Measurements from ENCODE around the gene TMC1.
"Not testable (repeated sequence)": the region's sequence is repeated elsewhere in the genome, so short reads cannot be mapped to it uniquely, and the experiment has no call there.

TMC1 gene

DNA sequence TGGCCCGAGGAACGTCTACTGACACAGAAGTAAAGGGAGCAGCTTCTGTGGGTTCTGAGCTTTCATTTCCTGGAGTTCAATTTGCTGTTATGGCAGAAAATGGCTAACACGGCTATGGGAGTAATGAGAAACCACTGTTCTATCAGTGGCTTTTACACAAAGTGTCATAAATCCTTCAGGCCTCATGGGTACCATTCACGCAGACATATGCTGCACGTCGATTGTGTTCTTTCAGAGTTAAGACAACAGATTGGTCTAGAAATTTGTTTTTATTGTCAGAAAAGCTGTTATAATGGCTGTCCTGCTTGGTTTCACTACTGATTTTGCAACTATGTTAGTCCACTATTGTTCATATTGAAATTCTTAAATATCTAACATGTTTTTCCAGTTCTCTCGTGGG, 296.0 kb downstream of the TMC1 start:
- no peak for DNase-seq (ENCODE audit: low read depth in 2 of 2)

DNA sequence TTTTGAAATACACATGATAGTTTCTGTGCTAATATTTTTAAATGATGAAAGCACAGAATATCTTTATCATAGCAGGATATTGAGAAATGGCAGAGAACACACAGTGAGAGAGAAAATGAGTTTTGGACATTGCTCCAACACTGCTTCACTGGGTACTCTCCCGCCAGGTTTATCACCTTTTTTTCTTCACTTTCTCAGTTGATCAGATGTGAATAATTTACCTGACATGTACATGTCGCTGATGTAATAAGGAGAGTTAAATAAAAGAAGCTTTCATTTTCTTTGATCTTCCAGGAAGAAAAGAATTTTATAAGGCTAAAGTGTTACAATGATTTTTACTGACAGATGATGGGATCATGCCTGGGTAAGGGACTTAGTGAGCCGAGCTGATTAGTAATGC, 297.0 kb downstream of the TMC1 start:
- no peak for DNase-seq (ENCODE audit: low read depth in 2 of 2)

DNA sequence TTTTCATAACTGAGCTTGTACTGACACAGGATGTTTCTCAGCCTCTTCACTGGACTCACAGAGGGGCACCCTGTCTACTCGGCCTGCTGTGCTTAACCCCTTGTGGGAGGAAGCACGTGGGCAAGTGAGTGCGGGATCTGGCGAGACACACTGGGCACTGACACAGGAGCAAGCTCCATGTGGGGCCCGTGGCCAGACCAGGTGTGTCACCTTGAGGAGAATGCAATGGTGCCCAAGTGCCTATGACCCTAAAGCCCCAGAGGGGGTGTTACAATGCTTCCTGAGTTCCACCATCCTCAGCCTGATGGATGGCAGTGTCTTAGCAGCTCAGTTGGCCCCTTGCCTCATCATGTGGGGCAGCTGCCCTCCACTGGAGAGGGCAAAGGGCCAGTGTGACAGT, 302.6 kb downstream of the TMC1 start:
- DNase-seq (ENCODE audit: low read depth in 2 of 2) = no peak

DNA sequence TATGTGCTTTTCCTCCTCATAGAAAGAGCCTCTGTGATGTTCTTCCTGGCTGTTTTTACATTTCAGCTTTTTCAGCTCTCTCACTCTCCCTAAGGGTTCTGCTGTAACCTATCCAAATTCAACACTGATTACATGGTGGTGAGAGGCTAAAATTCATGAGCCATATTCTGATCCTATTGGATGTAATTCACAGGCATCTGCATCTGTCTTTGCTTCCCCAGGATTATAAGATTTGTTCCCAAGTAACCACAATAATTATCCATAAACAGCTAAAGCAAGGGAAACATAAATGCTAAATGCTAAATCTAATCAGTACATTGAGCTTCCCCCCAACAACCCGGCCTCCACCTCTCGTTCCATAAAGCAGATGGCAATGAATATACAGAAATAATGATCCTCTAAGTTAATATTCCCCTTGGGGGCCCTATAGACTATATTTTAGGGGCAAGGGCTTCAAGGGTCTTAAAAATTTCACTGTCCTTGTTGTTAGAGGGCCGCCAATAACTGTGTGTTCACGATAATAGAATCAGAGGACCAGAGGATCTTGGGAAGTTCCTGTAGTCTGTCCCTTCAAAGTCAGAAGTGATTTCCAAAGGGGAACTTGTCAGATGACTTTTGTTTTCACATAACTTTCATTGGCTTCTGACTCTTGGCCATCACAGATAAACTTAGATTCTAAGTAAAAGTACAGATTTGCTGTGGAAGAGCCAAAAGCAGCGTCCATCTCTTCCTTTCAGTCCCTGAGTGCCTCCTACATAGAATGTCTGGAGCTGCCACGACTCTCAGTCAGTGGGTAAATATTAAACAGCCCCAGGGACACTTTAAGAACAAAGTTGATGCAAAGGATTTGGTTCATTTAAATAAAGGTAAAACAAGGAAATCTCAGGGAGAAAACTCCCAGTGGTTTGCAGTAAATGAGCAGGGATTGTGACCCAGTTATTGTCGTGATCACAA, 305.9 kb downstream of the TMC1 start:
- no peak for DNase-seq (ENCODE audit: low read depth in 2 of 2)

DNA sequence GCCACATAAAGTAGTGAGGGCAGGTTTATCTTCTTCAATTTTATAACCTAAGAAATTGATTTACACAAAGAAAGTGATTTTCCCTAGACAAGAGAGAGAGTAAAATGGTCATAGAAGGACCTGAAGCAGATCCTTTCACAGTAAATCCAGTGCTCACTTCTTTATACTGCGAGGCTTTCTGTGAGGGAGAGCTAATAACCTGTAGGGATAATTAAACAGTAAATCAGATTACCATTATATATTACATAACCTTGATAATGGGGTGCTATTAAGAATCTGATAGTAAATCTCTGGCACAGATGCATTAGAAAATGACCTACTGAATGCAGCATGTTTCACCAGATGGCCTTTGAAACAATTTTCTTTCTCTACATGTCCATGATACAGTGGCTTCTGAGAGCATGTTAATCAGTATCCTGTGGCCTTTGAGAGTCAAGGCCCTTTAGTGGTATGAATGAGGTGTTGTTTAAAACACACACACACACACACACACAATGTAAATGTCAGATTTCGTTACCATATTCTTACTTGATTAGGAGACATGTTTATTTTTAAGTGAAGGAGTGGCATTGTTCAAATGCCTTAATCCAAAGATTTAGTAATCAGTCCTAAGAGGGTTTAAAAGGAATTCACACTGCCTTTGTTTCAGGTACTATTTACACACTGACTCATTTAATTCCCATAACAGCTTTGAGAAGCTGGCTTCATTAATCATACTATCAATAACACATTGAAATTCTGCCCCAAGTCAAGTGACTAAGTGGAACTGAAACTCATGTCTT, 306.7 kb downstream of the TMC1 start:
- no peak for DNase-seq (ENCODE audit: low read depth in 2 of 2)

DNA sequence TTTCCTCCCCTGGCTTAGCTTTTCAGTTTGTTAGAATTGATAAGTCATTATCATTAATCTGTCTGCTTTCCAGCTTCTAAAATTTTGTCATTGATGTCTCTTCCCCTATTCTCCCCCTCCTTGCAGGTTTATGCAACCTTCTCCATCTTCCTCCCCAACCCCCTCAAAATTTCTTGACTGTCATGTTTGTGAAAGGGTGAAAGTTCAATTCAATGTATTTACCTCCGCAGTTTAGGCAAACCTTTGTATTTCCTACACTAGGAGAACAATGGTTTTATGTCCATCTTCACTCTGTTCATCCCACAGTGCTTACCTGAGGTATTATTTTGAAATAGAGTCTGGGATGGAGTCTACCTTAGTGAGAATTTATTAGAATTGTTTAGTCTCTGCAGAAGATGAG, 313.6 kb downstream of the TMC1 start:
- no peak for DNase-seq (ENCODE audit: low read depth in 2 of 2)

DNA sequence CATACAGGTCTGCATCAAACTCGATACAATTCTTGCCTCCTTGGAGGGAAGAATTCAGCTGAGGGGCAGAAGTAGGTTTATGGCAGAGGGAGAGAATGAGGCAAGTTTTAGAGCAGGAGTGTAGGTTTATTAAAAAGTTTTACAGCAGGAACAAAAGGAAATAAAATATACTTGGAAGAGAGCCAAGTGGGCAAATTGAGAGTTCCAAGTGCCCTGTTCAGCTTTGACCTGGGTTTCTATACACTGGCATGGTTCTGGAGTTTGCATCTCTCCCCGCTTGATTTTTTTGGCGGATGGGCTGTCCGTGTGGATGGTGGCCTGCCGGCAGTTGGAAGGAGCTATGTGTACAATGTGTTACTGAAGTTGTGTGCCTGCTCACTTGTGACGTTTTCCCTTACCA, 315.4 kb downstream of the TMC1 start:
- no peak for DNase-seq (ENCODE audit: low read depth in 2 of 2)

DNA sequence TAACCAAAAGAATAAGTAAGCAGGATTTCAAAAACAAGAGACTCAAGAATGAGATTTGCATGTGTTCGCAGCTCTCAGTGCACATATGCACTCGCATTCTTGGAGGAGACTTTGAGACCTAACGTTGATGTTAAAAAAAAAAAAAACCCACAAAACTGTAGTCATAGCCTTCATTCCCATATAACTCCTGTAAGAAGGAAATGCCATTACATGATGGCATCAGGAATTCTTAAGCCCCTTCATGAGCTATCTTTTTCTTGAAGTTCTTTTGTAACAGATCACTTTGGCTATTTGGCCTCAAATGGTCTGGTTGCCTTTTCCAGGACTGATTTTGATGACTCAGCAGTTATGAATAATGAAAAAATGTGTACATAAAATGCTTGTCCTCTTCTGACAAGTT, 317.7 kb downstream of the TMC1 start:
- DNase-seq (ENCODE audit: low read depth in 2 of 2) = no peak

DNA sequence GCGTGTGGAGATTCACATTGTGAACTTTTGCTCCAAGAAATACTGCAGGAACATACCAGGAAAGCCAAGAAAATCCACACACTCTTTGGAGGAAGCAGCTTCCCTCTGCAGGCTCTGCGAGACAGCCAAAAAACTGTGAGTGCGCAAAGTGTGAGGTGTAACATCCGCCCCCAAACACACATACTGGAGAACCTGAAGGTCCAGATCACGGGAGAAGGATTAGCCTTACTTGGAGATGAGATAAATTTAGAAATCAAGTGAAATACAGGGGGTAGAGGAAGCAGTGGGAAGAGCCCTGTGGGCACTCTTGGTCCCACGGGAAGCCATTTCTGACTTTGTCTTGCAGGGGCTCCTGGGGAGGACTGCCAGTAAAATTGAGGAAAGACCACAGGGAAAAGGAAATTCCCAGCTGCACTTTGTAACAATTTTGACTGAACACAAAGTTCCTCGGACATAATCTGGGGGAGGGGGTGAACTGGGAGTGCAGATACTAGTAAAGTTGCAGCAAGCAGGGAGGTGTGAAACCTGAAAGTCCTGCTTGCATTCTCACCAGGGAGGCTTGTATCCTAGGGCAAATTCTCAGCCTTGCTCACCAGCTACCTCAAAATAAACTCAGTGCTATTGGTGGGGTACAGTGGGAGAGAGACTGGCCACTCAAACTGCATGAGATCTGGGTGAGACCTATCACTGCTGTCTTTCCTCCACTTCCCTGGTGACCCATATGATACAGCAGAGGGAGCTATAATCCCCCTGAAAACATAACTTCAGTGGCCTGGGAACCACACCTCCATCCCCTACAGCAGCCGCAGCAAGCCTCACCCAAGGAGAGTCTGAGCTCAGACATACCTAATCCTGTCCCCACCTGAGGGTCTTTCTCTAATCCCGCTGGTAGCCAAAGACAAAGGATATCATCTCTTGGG, 322.4 kb downstream of the TMC1 start:
- DNase-seq (ENCODE audit: low read depth in 2 of 2) = no peak

DNA sequence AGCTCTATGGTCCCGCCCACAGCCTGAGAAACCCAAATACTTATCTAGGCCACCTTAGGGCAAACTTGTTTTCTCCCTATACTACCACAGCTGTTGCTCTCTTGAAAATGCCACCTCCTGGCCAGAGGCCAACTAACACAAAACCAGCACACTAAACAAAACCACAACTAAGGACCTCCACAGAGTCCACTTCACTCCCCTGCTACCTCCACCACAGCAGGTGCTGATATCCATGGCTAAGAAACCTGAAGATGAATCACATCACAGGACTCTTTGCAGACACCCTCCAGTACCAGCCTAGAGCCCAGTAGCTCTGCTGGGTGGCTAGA, 323.0 kb downstream of the TMC1 start:
- DNase-seq (ENCODE audit: low read depth in 2 of 2) = no peak

DNA sequence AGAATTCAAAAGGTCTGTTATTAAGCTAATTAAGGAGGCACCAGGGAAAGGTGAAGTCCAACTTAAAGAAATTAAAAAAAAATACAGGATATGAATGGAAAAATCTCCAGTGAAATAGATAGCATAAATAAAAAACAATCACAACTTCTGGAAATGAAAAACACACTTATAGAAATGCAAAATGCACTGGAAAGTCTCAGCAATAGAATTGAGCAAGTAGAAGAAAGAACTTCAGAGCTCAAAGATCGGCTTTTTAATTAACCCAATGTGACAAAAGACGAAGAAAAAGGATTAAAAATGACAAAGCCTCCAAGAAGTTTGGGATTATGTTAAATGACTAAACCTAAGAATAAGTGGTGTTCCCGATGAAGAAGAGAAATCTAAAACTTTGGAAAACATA, 323.6 kb downstream of the TMC1 start:
- not testable (repeated sequence) for DNase-seq (ENCODE audit: low read depth in 2 of 2)

DNA sequence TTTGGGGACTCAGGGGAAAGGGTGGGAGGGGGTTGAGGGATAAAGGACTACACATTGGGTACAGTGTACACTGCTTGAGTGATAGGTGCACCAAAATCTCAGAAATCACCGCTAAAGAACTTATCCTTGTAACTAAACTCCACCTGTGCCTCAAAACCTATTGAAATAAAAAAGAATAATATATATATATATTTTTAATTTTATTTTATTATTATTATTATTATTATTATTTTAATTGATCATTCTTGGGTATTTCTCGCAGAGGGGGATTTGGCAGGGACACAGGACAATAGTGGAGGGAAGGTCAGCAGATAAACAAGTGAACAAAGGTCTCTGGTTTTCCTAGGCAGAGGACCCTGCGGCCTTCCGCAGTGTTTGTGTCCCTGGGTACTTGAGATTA, 328.8 kb downstream of the TMC1 start:
- not testable (repeated sequence) for DNase-seq (ENCODE audit: low read depth in 2 of 2)

DNA sequence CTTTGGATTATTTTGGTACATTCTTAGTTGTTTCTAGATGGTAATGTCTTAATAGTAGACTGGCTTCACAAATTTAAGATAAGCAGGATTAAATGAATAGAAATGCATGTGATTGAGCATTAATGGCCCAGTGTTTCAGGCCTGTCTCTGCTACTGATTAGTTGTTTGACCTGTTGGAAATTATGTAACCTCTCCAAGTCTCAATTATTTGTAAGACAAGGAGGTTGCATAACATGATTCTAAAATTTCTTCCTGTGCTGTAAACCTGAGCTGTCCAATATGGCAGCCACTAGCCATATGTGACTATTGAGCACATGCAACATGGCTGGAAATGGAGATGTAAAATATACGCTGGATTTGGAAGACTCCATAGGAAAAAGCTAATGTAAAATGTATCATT, 333.9 kb downstream of the TMC1 start:
- DNase-seq (ENCODE audit: low read depth in 2 of 2) = no peak

DNA sequence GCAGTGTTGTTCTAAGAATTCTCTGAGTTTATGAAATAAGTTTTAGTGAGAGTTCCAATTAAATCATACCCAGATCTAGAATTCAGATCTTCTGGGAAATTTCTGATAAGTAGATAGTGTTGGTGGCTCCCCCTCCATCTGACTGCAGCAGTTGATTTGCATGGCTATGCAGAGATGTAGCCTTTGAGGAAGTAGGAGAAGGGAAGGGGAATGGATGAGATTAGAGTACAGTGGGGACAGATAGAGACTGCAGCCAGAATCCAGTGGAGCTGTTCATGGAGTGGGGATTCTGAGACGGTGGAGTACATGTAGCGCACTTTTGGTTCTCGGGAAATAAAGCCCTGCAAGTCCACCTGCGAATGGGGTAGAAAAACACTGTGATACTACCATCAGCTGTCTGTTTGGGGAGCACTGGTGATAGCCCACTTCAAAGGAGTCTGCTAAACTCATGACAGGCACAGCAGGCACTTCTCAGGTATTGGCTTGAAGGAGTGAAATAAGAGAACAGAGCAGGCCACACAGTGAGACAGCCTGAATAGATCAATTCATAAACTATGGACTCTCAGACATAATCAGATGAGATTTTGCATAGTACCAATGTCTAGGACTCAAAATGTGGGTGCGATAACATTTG, 334.6 kb downstream of the TMC1 start:
- DNase-seq (ENCODE audit: low read depth in 2 of 2) = no peak

DNA sequence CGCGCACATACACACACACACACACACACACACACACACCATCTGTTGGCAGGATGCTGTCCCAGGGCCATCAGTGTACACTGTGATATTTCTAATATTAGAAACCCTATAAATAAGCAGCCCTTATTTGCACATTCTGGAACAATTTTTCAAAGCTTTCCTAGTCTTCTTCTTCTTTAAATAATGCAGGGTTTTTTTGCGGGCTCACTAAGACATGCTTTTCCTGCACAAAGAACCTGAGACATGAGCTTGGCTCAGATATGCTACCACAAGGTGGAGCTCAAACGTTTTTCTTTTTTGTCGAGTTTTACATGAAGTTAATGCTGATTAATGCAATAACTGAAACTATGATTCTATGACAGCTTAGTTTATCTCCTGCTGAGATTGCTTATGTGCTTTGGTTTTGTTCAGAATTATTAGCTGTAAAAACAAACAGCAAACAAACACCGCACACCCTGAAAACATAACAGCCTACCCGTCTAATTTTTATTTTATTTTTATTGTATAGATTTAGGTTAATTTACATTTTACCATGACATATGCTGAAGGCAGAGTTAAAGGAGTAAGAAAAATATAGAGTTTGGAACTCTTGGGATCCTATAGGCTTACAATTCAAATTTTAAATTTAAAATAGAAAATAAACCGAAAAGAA, 335.7 kb downstream of the TMC1 start:
- DNase-seq (ENCODE audit: low read depth in 2 of 2) = no peak

DNA sequence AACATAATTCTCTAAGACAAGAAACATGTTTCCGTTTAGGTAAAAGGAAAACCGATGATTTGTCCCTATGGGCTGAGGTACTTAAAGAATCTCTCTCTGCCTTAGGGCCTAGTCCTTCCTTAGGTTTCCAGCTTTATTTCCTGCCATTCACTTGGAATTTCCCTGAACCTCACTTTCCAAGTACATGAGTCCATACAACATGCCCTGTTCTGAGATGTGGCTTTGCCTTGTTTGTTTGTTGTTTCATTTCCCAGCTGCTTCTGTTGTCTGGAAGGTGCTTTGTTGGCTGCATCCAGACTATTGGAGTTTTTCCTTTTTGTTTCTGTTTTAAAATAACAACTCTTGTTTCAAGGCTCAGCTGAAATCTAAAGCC, 336.2 kb downstream of the TMC1 start:
- DNase-seq (ENCODE audit: low read depth in 2 of 2) = no peak

DNA sequence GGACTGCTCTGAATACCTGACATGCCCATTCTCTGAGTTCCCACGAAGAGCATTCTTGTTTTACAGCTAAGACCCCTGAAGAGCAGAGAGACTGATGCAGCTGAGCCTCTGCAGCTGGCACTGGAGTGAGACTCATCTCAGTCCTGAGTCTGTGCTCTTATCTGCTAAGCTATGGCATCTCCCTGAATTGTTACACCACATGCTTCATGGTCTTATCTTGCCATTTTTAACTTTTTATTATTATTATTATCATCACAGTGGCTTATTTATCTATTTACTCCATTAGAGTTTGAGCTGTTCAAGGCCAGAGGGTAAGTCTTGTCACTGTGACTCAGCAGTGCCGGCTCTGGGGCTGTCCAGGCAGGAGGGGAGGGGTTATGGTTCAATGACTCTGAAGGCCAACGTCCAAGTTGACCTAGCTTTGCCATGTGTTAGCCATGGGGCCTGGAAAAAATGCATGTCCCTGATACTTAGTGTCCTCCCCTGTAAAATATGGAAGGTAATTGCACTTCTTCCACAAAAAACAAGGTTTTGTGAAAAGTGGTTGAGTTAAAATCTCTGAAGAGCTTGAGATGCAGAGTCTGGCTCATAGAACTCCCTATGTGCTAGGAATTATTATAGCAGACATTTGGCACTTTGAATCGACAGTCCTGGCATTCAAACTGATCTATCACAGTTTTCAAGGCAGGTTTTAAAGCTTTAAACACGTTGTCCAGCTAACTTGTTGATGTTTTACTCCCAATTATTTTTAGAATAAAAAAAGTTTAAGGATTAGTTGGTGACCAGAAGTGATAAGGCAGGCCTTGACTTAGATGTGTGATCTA, 336.9 kb downstream of the TMC1 start:
- DNase-seq (ENCODE audit: low read depth in 2 of 2) = no peak

DNA sequence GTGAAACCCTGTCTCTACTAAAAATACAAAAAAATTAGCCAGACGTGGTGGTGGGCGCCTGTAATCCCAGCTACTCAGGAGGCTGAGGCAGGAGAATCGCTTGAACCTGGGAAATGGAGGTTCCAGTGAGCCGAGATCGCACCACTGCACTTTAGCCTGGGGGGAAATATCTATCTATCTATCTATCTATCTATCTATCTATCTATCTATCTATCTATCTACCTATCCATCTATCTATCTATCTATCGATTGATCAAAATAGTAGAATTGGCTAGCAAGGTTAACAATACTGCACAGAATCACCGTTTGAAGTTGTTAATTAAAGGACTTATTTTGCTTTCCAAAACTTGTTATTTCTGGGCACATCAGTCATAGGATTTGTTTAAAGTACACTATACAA, 341.4 kb downstream of the TMC1 start:
- DNase-seq (ENCODE audit: low read depth in 2 of 2) = not testable (repeated sequence)

DNA sequence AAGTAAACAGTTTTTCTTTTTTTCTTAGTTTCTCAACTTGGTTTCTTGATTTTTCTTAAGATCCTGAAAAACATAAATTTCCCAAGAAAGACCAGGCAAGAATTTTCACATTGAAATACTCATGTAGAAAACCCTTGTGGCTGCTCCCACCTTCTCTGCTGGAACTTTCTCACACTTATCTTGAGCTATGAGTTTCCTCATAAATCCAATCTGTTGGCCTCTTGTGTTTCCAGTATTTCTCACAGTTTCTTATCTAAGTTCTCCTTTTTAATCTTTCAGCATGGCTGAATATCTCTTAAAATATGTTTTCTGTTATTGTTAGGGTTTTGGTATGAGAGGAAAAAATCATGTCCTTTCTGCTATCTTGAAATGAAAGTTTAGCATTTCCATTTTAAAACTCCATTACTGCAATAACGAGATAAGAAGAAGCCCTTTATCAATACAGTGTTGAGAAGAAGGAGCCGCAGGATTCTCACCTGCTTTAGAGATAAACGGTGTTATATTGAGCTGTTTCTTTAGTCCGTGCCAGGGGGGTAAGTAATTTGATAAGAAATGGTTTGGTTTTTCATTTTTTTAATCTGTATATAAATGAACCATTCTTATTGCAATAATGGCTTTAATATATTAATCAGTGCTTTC, 342.2 kb downstream of the TMC1 start:
- no peak for DNase-seq (ENCODE audit: low read depth in 2 of 2)

DNA sequence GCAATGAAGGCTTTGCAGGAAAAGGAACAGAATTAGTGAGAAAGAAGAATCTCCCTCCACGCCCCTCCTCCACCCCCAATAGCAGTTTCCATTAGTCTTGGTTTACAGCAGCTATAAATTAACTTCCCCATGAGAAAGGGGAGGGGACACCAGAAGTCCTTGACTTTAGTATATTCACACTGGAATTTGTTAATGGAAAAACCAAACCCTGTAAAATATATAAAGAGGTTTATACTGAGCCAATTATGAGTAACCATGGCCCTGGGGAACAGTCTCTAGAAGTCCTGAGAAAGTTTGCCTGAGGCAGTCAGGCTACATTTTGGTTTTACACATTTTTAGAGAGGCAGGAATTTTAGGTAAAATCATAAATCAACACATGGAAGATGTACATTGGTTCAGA, 342.9 kb downstream of the TMC1 start:
- DNase-seq (ENCODE audit: low read depth in 2 of 2) = no peak

Measured in stimulated activated CD8-positive, alpha-beta memory T cell treated with anti-CD3 and anti-CD28 coated beads, Interleukin-2, amount 100 ng/mL, for 1 hour (primary cell).